B cell (primary cell): ENCODE results near the gene OR10G8.

Experiments used
- CTCF ChIP-seq: fragments of 200-600 bp; IDR thresholded peaks from one replicate; pipeline ENCODE4 v1.8.0; 2022; ENCODE audit warnings: antibody characterized with exemption, mild to moderate bottlenecking
- EZH2 ChIP-seq: IDR thresholded peaks from 2 replicates; pipeline ENCODE4 v1.6.1; 2012; ENCODE audit warnings: borderline replicate concordance, low read depth, mild to moderate bottlenecking, moderate library complexity, low read length; ENCODE audit not compliant: insufficient read depth, poor library complexity, severe bottlenecking

- no peak for TF ChIP-seq CTCF
- TF ChIP-seq EZH2: no peak
Observed at GRCh38 chr11:124012697-124013096, 13.9 kb upstream of the OR10G8 start, which contains the start of gene OR10G4.
